Effector memory CD4-positive, alpha-beta T cell (primary cell): Measurements from ENCODE around the gene ETNK1.

Experiments used
- DNase-seq, 3 donors: peaks; one replicate each; pipeline ENCODE4 v3.0.0-alpha.2; 2020
- H3K27ac ChIP-seq: 2 replicates; pipeline ENCODE4 v1.7.0; 2013; ENCODE audit warnings: mild to moderate bottlenecking, low read length, moderate library complexity; ENCODE audit not compliant: insufficient read depth, poor library complexity, severe bottlenecking
- H3K27me3 ChIP-seq: replicated peaks from 2 replicates; pipeline ENCODE4 v1.7.0; 2013; ENCODE audit warnings: mild to moderate bottlenecking, low read length; ENCODE audit not compliant: insufficient read depth, control insufficient read depth, poor library complexity, severe bottlenecking
- H3K36me3 ChIP-seq: 2 replicates; pipeline ENCODE4 v1.7.0; 2013; ENCODE audit warnings: mild to moderate bottlenecking, low read length, moderate library complexity; ENCODE audit not compliant: control insufficient read depth, insufficient read depth
- H3K4me1 ChIP-seq: 2 replicates; pipeline ENCODE4 v1.7.0; 2013; ENCODE audit warnings: low read length, mild to moderate bottlenecking; ENCODE audit not compliant: control insufficient read depth, insufficient read depth, poor library complexity, severe bottlenecking
- H3K4me3 ChIP-seq: 2 replicates; pipeline ENCODE4 v1.7.0; 2013; ENCODE audit warnings: low read length, low read depth, mild to moderate bottlenecking; ENCODE audit not compliant: insufficient read depth, poor library complexity, severe bottlenecking
- H3K9me3 ChIP-seq: 2 replicates; pipeline ENCODE4 v1.7.0; 2013; ENCODE audit warnings: mild to moderate bottlenecking, low read length, moderate library complexity; ENCODE audit not compliant: control insufficient read depth

The ETNK1 gene

DNA sequence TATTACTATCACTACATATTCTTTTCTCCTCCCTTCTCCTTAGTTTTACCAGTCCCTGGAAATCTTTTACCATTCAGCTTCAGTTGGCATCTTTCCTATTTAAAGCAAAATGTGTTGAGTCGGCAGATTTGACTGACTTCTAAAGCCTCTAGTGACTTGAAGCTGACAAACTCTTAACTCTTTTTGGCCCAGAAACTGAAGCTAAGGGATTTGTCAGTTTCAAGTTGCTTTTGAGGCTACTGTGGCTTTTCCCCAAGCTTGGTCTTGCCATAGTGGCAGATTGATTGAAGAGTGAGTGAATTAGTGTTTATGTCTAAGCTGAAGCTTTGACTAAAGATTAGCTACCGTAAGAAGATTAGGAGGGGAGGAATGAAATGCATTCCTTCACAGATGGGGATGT is 104.0 kb downstream of the ETNK1 start:
- no peak overlapping the region for H3K27ac ChIP-seq
- no peaks in the 10 kb centered on the region for H3K4me1 ChIP-seq
- no peak for DNase-seq
- H3K4me3 ChIP-seq = no peak overlapping the region
- no peaks in the 10 kb centered on the region for H3K9me3 ChIP-seq
- no peaks in the 10 kb centered on the region for H3K27me3 ChIP-seq
- no peaks in the 10 kb centered on the region for H3K36me3 ChIP-seq

DNA sequence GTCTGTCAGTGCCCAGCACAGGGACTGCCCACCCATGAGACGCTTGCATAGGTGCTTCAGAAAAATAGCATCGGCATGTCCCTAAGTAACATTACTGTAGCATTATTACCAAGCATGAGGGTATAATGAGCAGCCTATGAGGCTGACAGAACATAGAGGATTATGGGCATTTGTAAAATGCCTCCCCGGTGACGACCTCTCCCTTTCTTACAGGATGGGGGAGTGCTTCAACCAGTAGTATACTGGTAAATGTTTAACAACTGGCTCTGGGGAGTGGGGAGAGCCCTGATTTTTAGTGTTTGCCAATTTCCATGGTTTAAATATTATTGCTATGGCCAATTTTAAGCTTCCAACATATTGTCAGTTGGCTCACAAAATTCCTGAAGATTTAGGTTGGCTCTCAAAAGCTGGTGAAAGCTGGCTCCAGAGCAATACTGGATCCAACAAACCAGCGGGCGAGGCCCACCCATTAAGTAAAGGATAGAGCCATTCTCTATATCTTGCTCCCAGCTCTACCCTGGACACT is 104.5 kb downstream of the ETNK1 start:
- H3K4me1 ChIP-seq = no peaks in the 10 kb centered on the region
- H3K9me3 ChIP-seq = no peaks in the 10 kb centered on the region
- no peak overlapping the region for H3K27ac ChIP-seq
- no peak for DNase-seq
- no peaks in the 10 kb centered on the region for H3K27me3 ChIP-seq
- H3K36me3 ChIP-seq = no peaks in the 10 kb centered on the region
- no peak overlapping the region for H3K4me3 ChIP-seq

DNA sequence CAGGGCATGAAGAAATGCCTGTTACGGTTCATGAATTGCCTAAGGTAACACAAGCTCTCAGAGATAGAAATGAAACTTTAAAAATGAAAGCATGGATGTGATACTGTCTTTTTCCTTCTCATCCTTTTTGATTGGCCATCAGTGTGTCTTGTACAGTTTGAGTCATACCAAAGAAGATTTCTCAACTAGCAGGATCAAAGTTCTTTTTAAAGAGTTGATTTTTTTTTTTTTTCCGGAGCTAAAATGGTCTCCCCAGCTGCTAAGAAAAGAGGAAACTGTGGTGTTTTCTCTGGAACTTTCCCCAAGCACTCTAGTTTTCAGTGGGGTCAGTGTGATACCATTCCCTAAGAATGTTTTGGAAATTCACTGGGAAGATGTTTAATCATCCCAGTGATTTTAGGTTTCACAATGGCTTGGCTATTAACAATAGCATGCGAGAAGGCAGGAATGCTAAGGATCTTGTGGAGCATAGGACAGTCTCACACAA is 105.0 kb downstream of the ETNK1 start:
- no peak for DNase-seq
- H3K27ac ChIP-seq = no peak overlapping the region
- H3K27me3 ChIP-seq = no peaks in the 10 kb centered on the region
- H3K36me3 ChIP-seq = no peaks in the 10 kb centered on the region
- H3K4me1 ChIP-seq = no peaks in the 10 kb centered on the region
- no peak overlapping the region for H3K4me3 ChIP-seq
- no peaks in the 10 kb centered on the region for H3K9me3 ChIP-seq

DNA sequence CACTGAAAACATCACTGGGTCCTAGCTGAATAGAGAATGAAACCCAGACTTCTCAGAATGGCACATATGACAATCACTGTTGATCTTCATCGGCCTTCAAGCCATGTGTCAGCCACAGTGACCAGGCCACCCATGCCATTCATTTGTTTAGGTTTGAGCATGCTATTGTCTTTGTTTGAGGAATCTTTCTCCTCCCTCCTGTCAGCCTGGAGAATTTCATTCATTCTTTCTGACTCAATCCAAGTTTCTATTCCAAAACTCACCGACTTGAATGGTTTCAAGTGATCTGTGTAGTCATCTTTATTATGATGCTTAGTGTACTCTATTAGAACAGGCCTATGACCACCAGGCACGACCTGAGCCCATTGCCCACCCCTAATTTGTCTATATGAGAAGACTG is 106.3 kb downstream of the ETNK1 start:
- Histone ChIP-seq H3K36me3 (no peaks in the 10 kb centered on the region), H3K4me1 (no peaks in the 10 kb centered on the region), H3K4me3 (no peak overlapping the region), H3K9me3 (no peaks in the 10 kb centered on the region), H3K27ac (no peak overlapping the region), H3K27me3 (no peaks in the 10 kb centered on the region)
- no peak for DNase-seq

DNA sequence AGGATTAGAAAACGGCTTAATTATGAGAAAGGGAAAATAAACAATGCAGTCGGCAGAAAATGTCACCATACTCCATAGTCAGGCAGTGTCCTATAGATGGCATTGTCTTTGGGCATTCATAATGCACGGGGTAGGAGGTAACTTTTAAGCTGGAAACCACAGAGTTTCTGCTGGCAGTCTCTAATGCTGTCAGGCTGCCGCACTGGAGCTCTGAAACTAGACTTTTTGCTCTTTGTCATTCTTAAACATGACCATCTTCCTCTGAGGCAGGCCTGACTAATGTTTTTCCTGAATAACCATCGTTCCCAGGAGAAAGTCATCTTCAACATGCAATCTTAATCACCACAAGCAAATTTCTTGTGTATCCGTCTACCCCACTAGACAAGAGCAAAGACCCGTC is 108.8 kb downstream of the ETNK1 start:
- Histone ChIP-seq H3K9me3 (no peaks in the 10 kb centered on the region), H3K4me3 (no peak overlapping the region), H3K36me3 (no peaks in the 10 kb centered on the region), H3K27ac (no peak overlapping the region), H3K27me3 (no peaks in the 10 kb centered on the region), H3K4me1 (no peaks in the 10 kb centered on the region)
- no peak for DNase-seq

DNA sequence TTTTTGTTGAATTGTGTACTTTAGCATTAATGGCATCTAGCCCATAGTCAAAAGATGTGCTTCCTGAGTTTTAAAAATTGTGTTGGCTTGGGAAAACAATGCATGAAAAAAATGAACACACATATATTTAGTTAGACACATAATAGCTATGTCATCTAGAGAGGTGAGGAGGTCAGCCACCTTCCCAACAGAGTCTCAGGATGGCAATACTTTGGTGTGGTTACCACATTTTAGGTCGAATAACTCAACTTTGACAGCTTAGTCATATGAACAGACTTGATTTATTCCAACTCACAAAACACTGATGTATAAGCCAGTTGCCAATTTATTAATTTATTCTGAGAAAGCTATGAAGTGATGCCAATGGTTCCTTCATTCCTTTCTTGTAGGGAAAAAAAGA is 114.0 kb downstream of the ETNK1 start:
- Histone ChIP-seq H3K27ac (no peak overlapping the region), H3K9me3 (no peaks in the 10 kb centered on the region), H3K36me3 (no peaks in the 10 kb centered on the region), H3K4me1 (no peaks in the 10 kb centered on the region), H3K27me3 (no peaks in the 10 kb centered on the region), H3K4me3 (no peak overlapping the region)
- DNase-seq = no peak
